HepG2 (cell line): ENCODE measurements around the gene DYSF. TPM values are rescaled to one million over a fixed set of nuclear protein-coding genes. Genes with fewer than 3 reads are reported as not detected.

Source experiments
- ATAC-seq: fragments of 200-7000 bp; cut with Tn5 transposase; 3 replicates; pipeline ENCODE4 v1.9.1; 2020; ENCODE audit warnings: mild to moderate bottlenecking, moderate library complexity
- BruUV-seq: library from RNA; stranded (reverse); fragments of 400-500 nt; replicated peaks from 2 replicates; lab custom pipeline; 2021; lab: Mats Ljungman, UMichigan
- CTCF ChIA-PET: fragments of 300-600 bp; formaldehyde crosslinking; extraction: SDS; loops from one replicate; lab custom pipeline; 2021; ENCODE audit warnings: low total read pairs, inconsistent platforms, low intra/inter-chr PET ratio; lab: Yijun Ruan, JAX
- POLR2A ChIA-PET: fragments of 350-600 bp; sonication (Branson Sonifier 250); formaldehyde crosslinking; loops from one replicate; lab custom pipeline; 2020; ENCODE audit warnings: antibody characterized with exemption, inconsistent platforms; lab: Yijun Ruan, JAX
- DNase-seq: peaks from one replicate; pipeline ENCODE4 v3.0.0-alpha.2; 2015; ENCODE audit warnings: low spot score
- FAIRE-seq: peaks from 3 replicates; lab custom pipeline; 2011; peaks lifted over from hg19 to GRCh38; lab: Jason Lieb, UNC
- H2AFZ ChIP-seq: one replicate; pipeline ENCODE4 v1.6.1; 2011; ENCODE audit warnings: low read length, inconsistent platforms
- H3K27ac ChIP-seq: fragments of 300-600 bp; 3 replicates; pipeline ENCODE4 v1.8.0; 2011; ENCODE audit warnings: mixed run types, mild to moderate bottlenecking, mixed read lengths, low read length, inconsistent platforms; ENCODE audit not compliant: insufficient read depth; ENCODE audit errors: extremely low read length
- H3K27me3 ChIP-seq, 2 experiments: fragments of 200-600 bp in 1 of 2; 2 replicates in 1 of 2; 3 replicates in 1 of 2; pipeline versions ENCODE4 v1.6.0 to v1.8.0; 2011; ENCODE audit warnings: low read length in 2 of 2, mild to moderate bottlenecking in 2 of 2, moderate library complexity in 2 of 2, inconsistent platforms in 1 of 2; ENCODE audit not compliant: insufficient read depth in 2 of 2, control insufficient read depth in 1 of 2
- H3K36me3 ChIP-seq, 2 experiments: fragments of 200-600 bp in 1 of 2; replicated peaks in 1 of 2; 2 replicates in 1 of 2; 3 replicates in 1 of 2; pipeline versions ENCODE4 v1.5.1 to v1.8.0; 2011; ENCODE audit warnings: low read length in 2 of 2, inconsistent platforms in 1 of 2; ENCODE audit not compliant: insufficient read depth in 2 of 2, control insufficient read depth in 1 of 2
- H3K4me1 ChIP-seq: 2 replicates; pipeline ENCODE4 v1.5.1; 2012; ENCODE audit warnings: low read length, inconsistent platforms; ENCODE audit not compliant: insufficient read depth
- H3K4me2 ChIP-seq: 2 replicates; pipeline ENCODE4 v1.6.0; 2011; ENCODE audit warnings: low read depth, low read length, inconsistent platforms
- H3K4me3 ChIP-seq, 3 experiments: fragments of 200-600 bp in 1 of 3; sonication (generic), shearing (Covaris generic) in 1 of 3; replicated peaks in 1 of 3; 2 replicates each; pipeline ENCODE4 v1.5.1; 2011 to 2016; ENCODE audit warnings: low read length in 3 of 3, inconsistent platforms in 2 of 3, low read depth in 2 of 3, mild to moderate bottlenecking in 2 of 3, control low read depth in 1 of 3, mixed read lengths in 1 of 3; ENCODE audit not compliant: insufficient read depth in 1 of 3
- H3K79me2 ChIP-seq: one replicate; pipeline ENCODE4 v1.6.1; 2011; ENCODE audit warnings: low read length, inconsistent platforms; ENCODE audit not compliant: insufficient read depth
- H3K9ac ChIP-seq: 2 replicates; pipeline ENCODE4 v1.6.0; 2011; ENCODE audit warnings: mild to moderate bottlenecking, low read depth, low read length, inconsistent platforms; ENCODE audit not compliant: insufficient read depth
- H3K9me3 ChIP-seq: 2 replicates; pipeline ENCODE4 v1.5.1; 2012; ENCODE audit warnings: mild to moderate bottlenecking, low read length
- H4K20me1 ChIP-seq: 2 replicates; pipeline ENCODE4 v1.6.0; 2011; ENCODE audit warnings: inconsistent platforms, mild to moderate bottlenecking, low read length, moderate library complexity; ENCODE audit not compliant: insufficient read depth
- KLF11 ChIP-seq: IDR thresholded peaks from 2 replicates; pipeline ENCODE4 v1.6.1; 2016; ENCODE audit warnings: missing compliant biosample characterization
- ZFP41 ChIP-seq: sonication (generic); formaldehyde crosslinking; IDR thresholded peaks from 2 replicates; pipeline ENCODE4 v1.4.0; 2020; ENCODE audit warnings: mild to moderate bottlenecking, missing genetic modification reagents, borderline replicate concordance
- ZHX1 ChIP-seq: sonication (generic); formaldehyde crosslinking; IDR thresholded peaks from 2 replicates; pipeline ENCODE4 v1.8.1; 2022; ENCODE audit warnings: low read depth, mild to moderate bottlenecking, missing genetic modification reagents
- ZNF142 ChIP-seq: sonication (generic); formaldehyde crosslinking; IDR thresholded peaks from 2 replicates; pipeline ENCODE4 v1.4.0; 2020; ENCODE audit warnings: missing genetic modification reagents
- ZNF17 ChIP-seq: sonication (generic); formaldehyde crosslinking; IDR thresholded peaks from 2 replicates; pipeline ENCODE4 v1.5.0; 2020; ENCODE audit warnings: mild to moderate bottlenecking, missing genetic modification reagents
- WGBS: methylation state at CpG from one replicate; pipeline ENCODE4 v1.1.6; 2017; ENCODE audit warnings: low lambda C conversion rate; 5-methylcytosine and 5-hydroxymethylcytosine counted together
- in situ Hi-C: cut with HindIII; loops from 2 replicates; pipeline ENCODE4 v1.10.0; 2017; ENCODE audit warnings: low pct_unique_long_range_greater_than_20kb; ENCODE audit not compliant: extremely low pct_ligation_motif_present
- intact Hi-C: fragments of 100-400 bp; cut with micrococcal nuclease; formaldehyde crosslinking; loops from one replicate; pipeline ENCODE4 v1.10.0; 2022; ENCODE audit not compliant: unreplicated experiment
- polyA plus RNA-seq, 8 experiments: library from polyadenylated mRNA; depleted of rRNA in 3 of 8; stranded (reverse) in 7 of 8; unstranded in 1 of 8; fragments of >200 nt; fragmentation: Illumina TruSeq in 4 of 8; extraction: Trizol in 4 of 8; gene quantifications; 2 replicates each; pipeline versions ENCODE4 v1.2.1 to v1.2.3, GENCODE V29; 2011 to 2016; ENCODE audit warnings: low read depth in 4 of 8, missing spikeins in 1 of 8, mixed read lengths in 1 of 8; ENCODE audit not compliant: insufficient read depth in 1 of 8
- total RNA-seq, 5 experiments: library from RNA; depleted of rRNA; stranded (reverse); fragments of >200 nt; fragmentation: Illumina TruSeq; extraction: Trizol; gene quantifications; 2 replicates each; pipeline ENCODE4 v1.2.3, GENCODE V29; 2016; ENCODE audit warnings: low read depth in 1 of 5
- TF ChIP-seq, protein P1 (sequence below): sonication (generic); formaldehyde crosslinking; IDR thresholded peaks from 2 replicates; pipeline ENCODE4 v1.4.0; 2020; ENCODE audit warnings: missing genetic modification reagents
- TF ChIP-seq, protein P2 (sequence below): sonication (generic); formaldehyde crosslinking; IDR thresholded peaks from 2 replicates; pipeline ENCODE4 v1.4.0; 2020; ENCODE audit warnings: mild to moderate bottlenecking, missing genetic modification reagents
- TF ChIP-seq, protein P3 (sequence below): sonication (generic); formaldehyde crosslinking; IDR thresholded peaks from 2 replicates; pipeline ENCODE4 v1.4.0; 2020; ENCODE audit warnings: low read depth, mild to moderate bottlenecking, missing genetic modification reagents

DYSF gene
- total and polyA plus RNA-seq, 2 of the 13 experiments (the other 11 are each of a cell fraction or from before 2014, with no cell fraction given), result 0.15 to 2.4 TPM

- TF ChIP-seq, protein P1, sequence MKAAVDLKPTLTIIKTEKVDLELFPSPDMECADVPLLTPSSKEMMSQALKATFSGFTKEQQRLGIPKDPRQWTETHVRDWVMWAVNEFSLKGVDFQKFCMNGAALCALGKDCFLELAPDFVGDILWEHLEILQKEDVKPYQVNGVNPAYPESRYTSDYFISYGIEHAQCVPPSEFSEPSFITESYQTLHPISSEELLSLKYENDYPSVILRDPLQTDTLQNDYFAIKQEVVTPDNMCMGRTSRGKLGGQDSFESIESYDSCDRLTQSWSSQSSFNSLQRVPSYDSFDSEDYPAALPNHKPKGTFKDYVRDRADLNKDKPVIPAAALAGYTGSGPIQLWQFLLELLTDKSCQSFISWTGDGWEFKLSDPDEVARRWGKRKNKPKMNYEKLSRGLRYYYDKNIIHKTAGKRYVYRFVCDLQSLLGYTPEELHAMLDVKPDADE, result no peak
Observed at GRCh38 chr2:71472019-71472418, 18.7 kb downstream of the DYSF start (continued).

- H3K27me3 ChIP-seq, result peaks cover 4 to 28% of the 10 kb centered on the region in 2 experiments
- H3K27ac ChIP-seq, result no peak overlapping the region
- no peak overlapping the region for H2AFZ ChIP-seq
- H3K4me2 ChIP-seq, result no peak overlapping the region
- H3K9me3 ChIP-seq, result no peaks in the 10 kb centered on the region
- ChIA-PET CTCF (no interaction called here), POLR2A (no interaction called here)
- ATAC-seq (no peak), DNase-seq (no peak), FAIRE-seq (no peak)
- in situ Hi-C loops, result no loop called here
- no peaks in the 10 kb centered on the region for H3K4me1 ChIP-seq
- intact Hi-C loops, result no loop called here
- no peaks in the 10 kb centered on the region for H4K20me1 ChIP-seq
- 46% methylated on average over 9 of the region's 9 CpGs for WGBS
- no peak overlapping the region for H3K9ac ChIP-seq
- H3K36me3 ChIP-seq, result no peaks in the 10 kb centered on the region
- no peak overlapping the region for H3K4me3 ChIP-seq
- H3K79me2 ChIP-seq, result no peaks in the 10 kb centered on the region
- BruUV-seq, result no TSS peak
- TF ChIP-seq KLF11 (CRISPR knock-in tag) (no peak), ZHX1 (no peak), ZNF142 (CRISPR knock-in tag) (no peak), ZFP41 (no peak), ZNF17 (no peak)
- TF ChIP-seq, protein P2, sequence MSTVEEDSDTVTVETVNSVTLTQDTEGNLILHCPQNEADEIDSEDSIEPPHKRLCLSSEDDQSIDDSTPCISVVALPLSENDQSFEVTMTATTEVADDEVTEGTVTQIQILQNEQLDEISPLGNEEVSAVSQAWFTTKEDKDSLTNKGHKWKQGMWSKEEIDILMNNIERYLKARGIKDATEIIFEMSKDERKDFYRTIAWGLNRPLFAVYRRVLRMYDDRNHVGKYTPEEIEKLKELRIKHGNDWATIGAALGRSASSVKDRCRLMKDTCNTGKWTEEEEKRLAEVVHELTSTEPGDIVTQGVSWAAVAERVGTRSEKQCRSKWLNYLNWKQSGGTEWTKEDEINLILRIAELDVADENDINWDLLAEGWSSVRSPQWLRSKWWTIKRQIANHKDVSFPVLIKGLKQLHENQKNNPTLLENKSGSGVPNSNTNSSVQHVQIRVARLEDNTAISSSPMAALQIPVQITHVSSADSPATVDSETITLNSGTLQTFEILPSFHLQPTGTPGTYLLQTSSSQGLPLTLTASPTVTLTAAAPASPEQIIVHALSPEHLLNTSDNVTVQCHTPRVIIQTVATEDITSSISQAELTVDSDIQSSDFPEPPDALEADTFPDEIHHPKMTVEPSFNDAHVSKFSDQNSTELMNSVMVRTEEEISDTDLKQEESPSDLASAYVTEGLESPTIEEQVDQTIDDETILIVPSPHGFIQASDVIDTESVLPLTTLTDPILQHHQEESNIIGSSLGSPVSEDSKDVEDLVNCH (CRISPR knock-in tag), result no peak
- TF ChIP-seq, protein P3, sequence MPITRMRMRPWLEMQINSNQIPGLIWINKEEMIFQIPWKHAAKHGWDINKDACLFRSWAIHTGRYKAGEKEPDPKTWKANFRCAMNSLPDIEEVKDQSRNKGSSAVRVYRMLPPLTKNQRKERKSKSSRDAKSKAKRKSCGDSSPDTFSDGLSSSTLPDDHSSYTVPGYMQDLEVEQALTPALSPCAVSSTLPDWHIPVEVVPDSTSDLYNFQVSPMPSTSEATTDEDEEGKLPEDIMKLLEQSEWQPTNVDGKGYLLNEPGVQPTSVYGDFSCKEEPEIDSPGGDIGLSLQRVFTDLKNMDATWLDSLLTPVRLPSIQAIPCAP (CRISPR knock-in tag), result no peak
Observed at GRCh38 chr2:71473346-71474031, 20.1 kb downstream of the DYSF start.
